GM10266 (cell line): ENCODE results near the gene SLC49A4.

Experiments
- DNase-seq: peaks from one replicate; pipeline ENCODE4 v3.0.0; 2012; ENCODE audit errors: extremely low spot score
- TF ChIP-seq, protein P1 (sequence below): IDR thresholded peaks from 2 replicates; pipeline ENCODE4 v1.5.1; 2012; ENCODE audit warnings: mild to moderate bottlenecking, low read depth; ENCODE audit not compliant: control insufficient read depth, insufficient read depth; ENCODE audit errors: missing control alignments

Gene SLC49A4

DNA sequence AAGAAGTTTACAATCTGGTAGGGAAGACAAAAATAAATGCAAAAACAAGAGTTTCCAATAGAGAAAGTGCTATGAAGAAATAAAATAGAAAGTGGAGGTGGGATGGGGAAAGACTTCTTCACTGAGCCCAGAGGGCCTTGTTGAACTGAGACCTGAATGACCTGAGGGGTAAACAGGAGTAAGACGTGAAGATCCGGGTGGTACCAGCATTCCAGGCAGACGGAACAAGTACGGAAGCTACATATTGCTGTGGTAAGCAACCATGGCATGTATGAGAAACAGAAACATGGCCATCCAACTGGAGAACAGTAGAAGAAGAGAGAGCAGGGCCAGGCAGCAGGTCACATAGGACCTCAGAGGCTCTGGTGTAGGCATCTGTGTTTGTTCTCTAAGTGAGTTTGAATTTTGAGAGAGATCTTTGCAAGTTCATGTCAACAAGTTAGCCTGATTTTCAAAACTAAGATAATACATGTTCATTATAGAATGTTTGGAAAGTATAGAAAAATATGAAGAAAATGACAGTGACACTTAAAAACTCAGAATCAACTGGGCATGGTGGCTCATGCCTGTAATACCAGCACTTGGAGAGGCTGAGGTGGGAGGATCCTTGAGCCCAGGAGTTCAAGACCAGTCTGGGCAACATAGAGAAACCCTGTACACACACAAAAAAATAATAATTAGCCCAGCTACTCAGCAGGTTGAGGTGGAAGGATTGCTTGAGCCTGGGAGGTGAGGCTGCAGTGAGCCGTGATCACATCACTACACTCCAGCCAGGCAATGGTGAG lies 64.3 kb downstream of the SLC49A4 start:
- TF ChIP-seq, protein P1, sequence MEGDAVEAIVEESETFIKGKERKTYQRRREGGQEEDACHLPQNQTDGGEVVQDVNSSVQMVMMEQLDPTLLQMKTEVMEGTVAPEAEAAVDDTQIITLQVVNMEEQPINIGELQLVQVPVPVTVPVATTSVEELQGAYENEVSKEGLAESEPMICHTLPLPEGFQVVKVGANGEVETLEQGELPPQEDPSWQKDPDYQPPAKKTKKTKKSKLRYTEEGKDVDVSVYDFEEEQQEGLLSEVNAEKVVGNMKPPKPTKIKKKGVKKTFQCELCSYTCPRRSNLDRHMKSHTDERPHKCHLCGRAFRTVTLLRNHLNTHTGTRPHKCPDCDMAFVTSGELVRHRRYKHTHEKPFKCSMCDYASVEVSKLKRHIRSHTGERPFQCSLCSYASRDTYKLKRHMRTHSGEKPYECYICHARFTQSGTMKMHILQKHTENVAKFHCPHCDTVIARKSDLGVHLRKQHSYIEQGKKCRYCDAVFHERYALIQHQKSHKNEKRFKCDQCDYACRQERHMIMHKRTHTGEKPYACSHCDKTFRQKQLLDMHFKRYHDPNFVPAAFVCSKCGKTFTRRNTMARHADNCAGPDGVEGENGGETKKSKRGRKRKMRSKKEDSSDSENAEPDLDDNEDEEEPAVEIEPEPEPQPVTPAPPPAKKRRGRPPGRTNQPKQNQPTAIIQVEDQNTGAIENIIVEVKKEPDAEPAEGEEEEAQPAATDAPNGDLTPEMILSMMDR, result no peak
- DNase-seq, result no peak

DNA sequence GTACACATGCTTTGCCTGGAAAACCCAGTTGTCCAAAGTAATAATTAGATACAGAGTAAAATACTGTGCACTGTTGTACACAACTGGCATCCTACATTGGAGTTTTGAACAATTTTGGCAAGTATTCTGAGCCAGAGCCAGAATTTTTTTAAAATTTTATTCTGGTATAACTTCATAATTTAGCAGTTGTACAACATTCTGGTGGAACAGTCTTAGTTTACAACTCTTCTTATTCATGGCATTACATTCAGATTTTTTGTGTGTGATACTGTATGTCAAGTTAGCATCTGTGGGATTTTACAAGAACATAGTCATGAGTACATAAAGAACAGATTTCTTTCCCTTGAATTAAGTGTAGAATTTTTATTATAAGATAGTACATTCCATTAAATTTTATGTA lies 67.5 kb downstream of the SLC49A4 start:
- no peak for DNase-seq
- TF ChIP-seq, protein P1, result no peak

DNA sequence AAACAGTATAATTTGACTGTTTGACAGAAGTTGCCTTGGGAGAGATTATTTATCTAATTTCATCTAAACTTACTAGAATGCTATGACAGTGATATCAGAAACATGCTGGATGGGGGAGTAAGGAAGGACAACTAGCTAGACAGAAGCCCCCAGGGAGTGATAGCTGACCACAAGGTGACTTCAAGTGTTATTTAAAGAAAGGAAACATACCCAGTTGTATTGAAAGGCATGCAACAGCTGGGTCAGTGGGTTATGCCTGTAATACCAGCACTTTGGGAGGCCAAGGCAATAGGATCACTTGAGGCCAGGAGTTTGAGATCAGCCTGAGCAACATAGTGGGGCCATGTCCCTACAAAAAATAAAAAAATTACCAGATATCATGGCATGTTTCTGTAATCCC lies 69.6 kb downstream of the SLC49A4 start:
- no peak for DNase-seq

DNA sequence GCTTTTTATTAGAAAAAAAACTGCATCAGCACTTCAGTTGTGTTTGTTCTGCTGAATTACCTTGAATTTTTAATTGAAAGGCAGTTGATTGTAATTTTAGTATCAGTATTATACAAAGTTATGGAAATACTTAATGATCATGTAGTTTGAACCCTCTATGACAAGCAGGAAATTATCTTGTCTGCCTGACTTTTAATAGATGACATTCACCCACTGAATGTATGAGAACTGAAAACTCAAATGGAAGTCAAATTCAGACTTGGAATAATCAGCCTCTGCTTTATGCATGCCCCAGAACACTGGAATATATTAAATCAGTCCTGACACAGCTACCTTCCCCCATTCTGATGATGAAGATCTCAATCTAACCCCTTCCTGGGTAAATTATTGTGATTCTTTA lies 73.5 kb downstream of the SLC49A4 start:
- no peak for DNase-seq
- TF ChIP-seq, protein P1, result no peak

More for the DNA sequence above, 69.6 kb downstream of the SLC49A4 start:
- TF ChIP-seq, protein P1, result no peak

DNA sequence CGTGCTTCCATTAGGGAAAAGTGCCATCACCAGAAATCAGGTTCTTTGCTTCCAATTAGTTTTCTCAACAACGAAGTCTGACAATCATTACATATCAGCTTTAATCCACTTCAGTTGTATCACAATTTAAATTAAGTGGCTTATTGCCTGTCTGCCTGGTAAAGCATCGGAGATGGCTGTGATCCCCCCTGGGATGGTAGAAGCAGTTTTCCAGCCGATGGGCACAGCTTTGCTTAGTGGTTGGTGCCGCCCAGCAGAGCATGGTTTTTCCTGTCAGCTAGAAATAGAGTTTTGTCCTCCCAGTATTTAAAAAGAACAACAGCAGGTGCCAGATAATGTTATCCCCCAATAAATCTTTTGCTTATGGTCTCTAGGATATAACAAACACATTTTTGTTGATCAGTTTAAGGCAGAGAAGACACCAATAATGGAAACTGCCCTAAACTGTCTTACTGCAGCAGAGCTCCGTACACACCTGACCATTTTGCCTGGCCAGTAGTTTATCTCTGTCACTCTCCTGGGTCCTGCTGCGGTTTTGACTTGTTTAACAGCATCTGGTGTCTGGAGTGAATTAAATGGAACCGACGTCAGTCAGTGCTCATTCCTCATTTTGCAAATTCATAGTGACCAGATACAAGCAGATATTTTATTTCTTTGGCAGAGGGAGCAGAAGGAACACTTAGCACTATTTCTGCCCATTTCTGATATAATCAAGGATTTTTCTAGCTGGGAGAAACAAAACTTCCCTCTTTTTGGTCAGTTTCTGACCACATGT lies 79.1 kb downstream of the SLC49A4 start:
- no peak for DNase-seq
- TF ChIP-seq, protein P1, result no peak

DNA sequence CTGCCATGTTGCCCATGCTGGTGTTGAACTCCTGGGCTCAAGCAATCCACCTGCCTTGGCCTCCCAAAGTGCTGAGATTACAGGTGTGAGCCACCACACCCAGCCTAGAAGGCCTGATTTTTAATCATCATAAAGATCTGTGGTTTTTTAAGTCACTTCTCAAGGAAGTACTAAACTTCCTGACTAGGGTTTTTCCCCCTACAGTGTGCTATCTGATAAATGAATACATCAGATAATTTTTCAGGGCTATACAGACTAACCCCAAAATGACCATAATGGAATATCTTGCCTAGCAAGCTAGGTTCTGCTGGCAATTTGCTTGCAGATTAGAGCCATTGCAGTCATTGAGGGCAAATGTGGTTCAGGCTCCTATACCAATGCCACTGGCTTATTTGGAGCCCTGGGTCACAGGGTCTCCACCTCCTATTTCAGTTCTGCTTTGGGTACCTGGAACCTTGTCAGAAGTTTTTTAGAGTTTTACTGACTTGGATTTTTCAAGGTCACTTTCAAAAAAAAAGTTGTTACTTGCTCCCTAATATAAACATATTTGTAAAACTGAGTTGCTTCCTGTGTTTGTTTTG lies 80.8 kb downstream of the SLC49A4 start:
- DNase-seq, result no peak
- TF ChIP-seq, protein P1, result no peak
